ENCODE measurements around the gene KIAA1217.

KIAA1217 gene

GRCh38 chr10:24589265-24589664 is 380.3 kb downstream of the KIAA1217 start:
- DNase-seq (ENCODE audit: low read depth in 2 of 2), result no peak

- no peak for DNase-seq (ENCODE audit: low read depth in 2 of 2)
These were observed 381.9 kb downstream of the KIAA1217 start for GRCh38 chr10:24590697-24591457.

- DNase-seq (ENCODE audit: low read depth in 2 of 2), result no peak
These were observed 387.4 kb downstream of the KIAA1217 start for GRCh38 chr10:24596217-24596930.

- no peak for DNase-seq (ENCODE audit: low read depth in 2 of 2)
These were observed 388.5 kb downstream of the KIAA1217 start for GRCh38 chr10:24597426-24597825.
